CD4-positive, alpha-beta T cell (primary cell): ENCODE results near the gene TBCC. TPM values are rescaled to one million over a fixed set of nuclear protein-coding genes. Genes with fewer than 3 reads are reported as not detected.

Experiments
- ATAC-seq: fragments of 200-7000 bp; cut with Tn5 transposase; one replicate; pipeline ENCODE4 v1.10.0; 2022; ENCODE audit warnings: mild to moderate bottlenecking; ENCODE audit not compliant: poor library complexity
- CTCF ChIA-PET: fragments of 350-600 bp; sonication (Branson Sonifier 250); formaldehyde crosslinking; loops from one replicate; lab custom pipeline; 2021; ENCODE audit warnings: antibody characterized with exemption, inconsistent platforms; lab: Charles Lee
- POLR2A ChIA-PET: fragments of 350-600 bp; sonication (Branson Sonifier 250); formaldehyde crosslinking; loops from one replicate; lab custom pipeline; 2021; ENCODE audit warnings: antibody characterized with exemption, inconsistent platforms; lab: Charles Lee
- DNase-seq, 14 experiments: peaks; one replicate each; pipeline ENCODE4 v3.0.0-alpha.2; 2013 to 2020; ENCODE audit warnings: mixed read lengths in 2 of 14
- H3K27ac ChIP-seq, 2 donors: one replicate each; pipeline versions ENCODE4 v1.5.1 to v1.7.0; 2013; ENCODE audit warnings: low read length in 2 of 2, low read depth in 1 of 2, mild to moderate bottlenecking in 1 of 2
- H3K27me3 ChIP-seq, 2 experiments: 1 replicate in 1 of 2; 2 replicates in 1 of 2; pipeline versions ENCODE4 v1.6.1 to v1.7.0; 2013; ENCODE audit warnings: low read length in 2 of 2, control low read depth in 1 of 2, mild to moderate bottlenecking in 1 of 2, moderate library complexity in 1 of 2; ENCODE audit not compliant: insufficient read depth in 2 of 2, control insufficient read depth in 1 of 2
- H3K36me3 ChIP-seq: one replicate; pipeline ENCODE4 v1.6.1; 2013; ENCODE audit warnings: low read length, control low read depth; ENCODE audit not compliant: insufficient read depth
- H3K4me1 ChIP-seq: one replicate; pipeline ENCODE4 v1.6.1; 2013; ENCODE audit warnings: low read length, control low read depth; ENCODE audit not compliant: insufficient read depth
- H3K4me3 ChIP-seq: one replicate; pipeline ENCODE4 v1.5.1; 2013; ENCODE audit warnings: mild to moderate bottlenecking, low read length, moderate library complexity
- H3K9me3 ChIP-seq, 2 experiments: 1 replicate in 1 of 2; 2 replicates in 1 of 2; pipeline versions ENCODE4 v1.6.1 to v1.7.0; 2013; ENCODE audit warnings: low read length in 2 of 2, mild to moderate bottlenecking in 2 of 2, control low read depth in 1 of 2, moderate library complexity in 1 of 2; ENCODE audit not compliant: control insufficient read depth in 1 of 2, insufficient read depth in 1 of 2
- H3K27ac Mint-ChIP-seq: one replicate; pipeline ENCODE4 v1.8.0; 2020; ENCODE audit warnings: mixed read lengths
- H3K27me3 Mint-ChIP-seq: one replicate; pipeline ENCODE4 v1.8.0; 2021; ENCODE audit warnings: mixed read lengths
- H3K36me3 Mint-ChIP-seq: one replicate; pipeline ENCODE4 v1.8.0; 2021; ENCODE audit warnings: low read depth, mixed read lengths
- H3K4me1 Mint-ChIP-seq: one replicate; pipeline ENCODE4 v1.8.0; 2021; ENCODE audit warnings: low read depth, mixed read lengths
- H3K4me3 Mint-ChIP-seq: one replicate; pipeline ENCODE4 v1.8.0; 2020; ENCODE audit warnings: mild to moderate bottlenecking, mixed read lengths
- H3K9me3 Mint-ChIP-seq: one replicate; pipeline ENCODE4 v1.8.0; 2020; ENCODE audit warnings: mixed read lengths
- CTCF ChIP-seq: fragments of 200-600 bp; IDR thresholded peaks from one replicate; pipeline ENCODE4 v1.8.0; 2022; ENCODE audit warnings: antibody characterized with exemption, mild to moderate bottlenecking
- intact Hi-C, 2 experiments: fragments of 100-400 bp; cut with DNase I in 1 of 2; cut with micrococcal nuclease in 1 of 2; formaldehyde crosslinking; loops; one replicate each; pipeline versions ENCODE4 v1.15.1 to v1.9.0; 2023 to 2025; cut with DNase I, micrococcal nuclease
- polyA plus RNA-seq, 2 donors: library from polyadenylated mRNA; unstranded; fragments of 120-200 nt; gene quantifications; one replicate each; pipeline ENCODE4 v1.2.1, GENCODE V29; 2013
- total RNA-seq, 174 experiments: library from RNA in 2 of 174; stranded (reverse) in 2 of 174; gene quantifications; one replicate each; pipeline ENCODE4 v1.2.3 and lab custom pipeline; 2021 to 2026

The TBCC gene
- total RNA-seq (10 to 100 TPM; 67.3 to 68.3 TPM), total RNA-seq (lab: John Stamatoyannopoulos, UW) (17.9 to 152 (median 55.9) reads per million in 172 experiments)
- polyA plus RNA-seq (2013, experiment 1 of 2): 33.9 TPM
- polyA plus RNA-seq (2013, experiment 2 of 2): 44.1 TPM

GRCh38 chr6:42745640-42746462, at the start of gene TBCC:
Gene TBCC (minus strand): TSS chr6:42746103. CDS start chr6:42746073, 30 bp downstream.
- H3K36me3 Mint-ChIP-seq: peaks cover 40% of the 10 kb centered on the region
- H3K4me3 Mint-ChIP-seq: peak within 1 kb of the TSS; percentile 100
- no peaks in the 10 kb centered on the region for H3K27me3 Mint-ChIP-seq
- Histone ChIP-seq H3K27ac (peak within 1 kb of the TSS; percentile 89 to 94), H3K36me3 (peaks cover 3% of the 10 kb centered on the region), H3K4me1 (peaks cover 43% of the 10 kb centered on the region), H3K4me3 (peak within 1 kb of the TSS; percentile 96), H3K9me3 (peaks cover 5 to 34% of the 10 kb centered on the region in 2 experiments), H3K27me3 (no peaks in the 10 kb centered on the region)
- no peak for TF ChIP-seq CTCF
- intact Hi-C loops: loop anchor here (1.0 to 10.0 kb wide), 7 partner anchors 15 to 133 kb away; partner anchors contain the start of genes RPL7L1 (in 2 of the 2) and BICRAL (in 1 of the 2)
- peaks cover 8% of the 10 kb centered on the region for H3K9me3 Mint-ChIP-seq
- ATAC-seq (peak; percentile 77), DNase-seq (peak; percentile 86 to 98 (median 92))
- POLR2A ChIA-PET: interaction anchor here (0.6 to 13.7 kb wide), 48 partner anchors 9 to 1674 kb away, joined by 3 to 1427 read pairs (median 7); partner anchors contain the start of genes BICRAL, CNPY3, CUL7 and DNPH1
- peak within 1 kb of the TSS; percentile 96 for H3K27ac Mint-ChIP-seq
- H3K4me1 Mint-ChIP-seq: peaks cover 35% of the 10 kb centered on the region
- CTCF ChIA-PET: interaction anchor here (0.7 to 4.4 kb wide), 8 partner anchors 9 to 134 kb away, joined by 3 to 23 read pairs (median 6); partner anchors contain the start of gene RPL7L1

GRCh38 chr6:42795651-42796050, 49.7 kb upstream of the TBCC start:
- no peak overlapping the region for H3K27ac ChIP-seq
- H3K27me3 ChIP-seq: no peaks in the 10 kb centered on the region
- no peaks in the 10 kb centered on the region for H3K9me3 Mint-ChIP-seq
- ChIA-PET CTCF (interaction anchor here (0.7 kb wide), 1 partner anchor 22 kb away, joined by 4 read pairs; no protein-coding TSS in a partner anchor), POLR2A (interaction anchor here (1.2 kb wide), 1 partner anchor 25 kb away, joined by 3 read pairs; no protein-coding TSS in a partner anchor)
- peaks cover 4% of the 10 kb centered on the region for H3K36me3 ChIP-seq
- intact Hi-C loops: no loop called here
- no peak for TF ChIP-seq CTCF
- peaks cover 33% of the 10 kb centered on the region for H3K4me1 Mint-ChIP-seq
- no peaks in the 10 kb centered on the region for H3K9me3 ChIP-seq
- H3K4me3 ChIP-seq: no peak overlapping the region
- DNase-seq: no peak
- no peak for ATAC-seq
- H3K27me3 Mint-ChIP-seq: no peaks in the 10 kb centered on the region
- H3K27ac Mint-ChIP-seq: peak overlapping the region; percentile 9
- no peak overlapping the region for H3K4me3 Mint-ChIP-seq
- peaks cover 8% of the 10 kb centered on the region for H3K4me1 ChIP-seq
- peaks cover 6% of the 10 kb centered on the region for H3K36me3 Mint-ChIP-seq

- Histone ChIP-seq H3K4me3 (no peak overlapping the region), H3K4me1 (peaks cover 40% of the 10 kb centered on the region), H3K27me3 (no peaks in the 10 kb centered on the region), H3K9me3 (no peaks in the 10 kb centered on the region), H3K36me3 (peaks cover 6% of the 10 kb centered on the region), H3K27ac (no peak overlapping the region)
- no peak for ATAC-seq
- H3K27ac Mint-ChIP-seq: no peak overlapping the region
- no peak for DNase-seq
- H3K27me3 Mint-ChIP-seq: no peaks in the 10 kb centered on the region
- POLR2A ChIA-PET: interaction anchor here (1.0 to 2.0 kb wide), 4 partner anchors 9 to 88 kb away, joined by 4 to 14 read pairs (median 10); partner anchors contain the start of genes RPL7L1 and TBCC
- H3K4me3 Mint-ChIP-seq: no peak overlapping the region
- no peak for TF ChIP-seq CTCF
- intact Hi-C loops: loop anchor here in 1 of 2 experiments (2.0 to 5.0 kb wide), 2 partner anchors 19 to 85 kb away; partner anchors contain the start of gene RPL7L1
- H3K9me3 Mint-ChIP-seq: no peaks in the 10 kb centered on the region
- CTCF ChIA-PET: no interaction called here
- H3K4me1 Mint-ChIP-seq: peaks cover 38% of the 10 kb centered on the region
- peaks cover 23% of the 10 kb centered on the region for H3K36me3 Mint-ChIP-seq
Observed at GRCh38 chr6:42791706-42792320, 45.9 kb upstream of the TBCC start.
